Dedifferentiated amniotic fluid mesenchymal stem cell (primary cell): Measurements from ENCODE around the gene WDFY1.

Source experiments
- DNase-seq: peaks from one replicate; pipeline ENCODE4 v3.0.0-alpha.2; 2016; ENCODE audit errors: extremely low spot score

Gene WDFY1

DNA sequence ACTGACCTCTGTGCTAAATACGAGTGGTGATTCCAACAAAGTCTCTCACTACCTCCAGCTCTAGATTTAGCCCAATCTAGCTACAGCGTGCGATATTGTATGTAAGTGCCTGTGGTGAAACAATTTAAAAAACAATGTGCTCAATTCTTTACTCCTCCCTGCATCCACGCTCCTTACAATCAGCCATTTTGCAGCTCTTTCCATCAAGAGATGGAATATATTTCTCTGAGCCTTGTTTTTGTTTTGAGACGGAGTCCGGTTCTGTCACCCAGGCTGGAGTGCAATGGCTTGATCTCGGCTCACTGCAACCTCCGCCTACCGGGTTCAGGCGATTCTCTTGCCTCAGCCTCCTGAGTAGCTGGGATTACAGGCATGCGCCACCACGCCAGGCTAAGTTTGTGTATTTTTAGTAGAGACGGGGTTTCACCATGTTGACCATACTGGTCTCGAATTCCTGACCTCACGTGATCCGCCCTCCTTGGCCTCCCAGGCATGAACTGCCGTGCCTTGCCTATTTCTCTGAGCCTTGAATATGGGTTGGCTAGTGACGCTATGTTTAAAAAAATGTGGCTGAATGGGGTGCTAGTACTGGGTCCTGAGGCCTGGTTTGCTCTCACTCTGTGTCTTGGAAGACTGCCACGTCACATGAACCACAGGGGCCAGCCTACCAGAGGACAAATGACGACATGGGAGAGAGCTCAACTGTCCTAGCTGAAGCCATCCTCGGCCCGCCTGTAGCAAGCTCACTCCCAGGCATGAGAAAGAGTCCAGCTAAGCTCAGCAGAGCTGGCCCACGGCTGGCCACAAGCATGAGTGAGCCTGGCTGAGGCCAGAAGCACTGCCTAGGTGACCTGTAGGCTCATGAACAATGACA lies 14.8 kb downstream of the WDFY1 start:
- DNase-seq, result no peak

GRCh38 chr2:223929571-223930102 lies 15.5 kb downstream of the WDFY1 start:
- DNase-seq, result no peak

- DNase-seq, result no peak
Observed at GRCh38 chr2:223928113-223929006, 16.8 kb downstream of the WDFY1 start.

DNA sequence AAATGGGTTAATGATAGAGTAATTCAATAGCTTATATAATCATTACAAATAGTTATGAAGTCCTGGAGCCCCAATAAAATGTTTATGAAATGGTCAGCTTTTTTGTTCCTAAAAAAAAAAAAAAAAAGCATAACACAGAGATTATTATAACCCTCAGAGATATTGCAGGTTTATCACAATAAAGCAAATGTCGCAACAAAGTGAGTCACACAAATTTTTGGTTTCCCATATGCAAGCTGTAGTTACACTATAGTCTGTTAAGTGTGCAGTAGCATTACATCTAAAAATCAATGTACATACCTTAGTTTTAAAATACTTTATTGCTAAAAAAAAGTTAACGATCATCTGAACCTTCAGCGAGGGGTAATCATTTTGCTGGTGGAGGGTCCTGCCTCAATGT lies 20.0 kb downstream of the WDFY1 start:
- no peak for DNase-seq

DNA sequence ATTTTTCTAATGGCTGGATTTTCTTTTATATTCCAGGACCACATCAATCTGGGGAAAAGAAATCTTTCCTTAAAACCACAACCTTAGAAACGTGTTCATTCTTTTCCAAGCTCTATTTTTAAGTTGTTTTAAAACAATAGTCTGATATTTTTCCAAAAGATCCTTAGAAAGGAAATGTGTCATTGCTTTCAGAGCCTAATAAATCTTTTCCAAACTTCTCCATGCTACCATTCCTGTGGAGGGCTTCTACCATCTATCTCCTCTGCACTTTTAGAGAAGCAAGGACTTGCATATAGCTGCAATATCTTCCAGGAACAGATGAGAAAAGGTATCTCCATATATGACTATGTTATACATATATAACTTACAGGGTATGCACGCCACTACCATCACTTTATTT lies 21.2 kb downstream of the WDFY1 start:
- DNase-seq, result no peak

- no peak for DNase-seq
Observed at GRCh38 chr2:223922308-223922707, 22.8 kb downstream of the WDFY1 start.

DNA sequence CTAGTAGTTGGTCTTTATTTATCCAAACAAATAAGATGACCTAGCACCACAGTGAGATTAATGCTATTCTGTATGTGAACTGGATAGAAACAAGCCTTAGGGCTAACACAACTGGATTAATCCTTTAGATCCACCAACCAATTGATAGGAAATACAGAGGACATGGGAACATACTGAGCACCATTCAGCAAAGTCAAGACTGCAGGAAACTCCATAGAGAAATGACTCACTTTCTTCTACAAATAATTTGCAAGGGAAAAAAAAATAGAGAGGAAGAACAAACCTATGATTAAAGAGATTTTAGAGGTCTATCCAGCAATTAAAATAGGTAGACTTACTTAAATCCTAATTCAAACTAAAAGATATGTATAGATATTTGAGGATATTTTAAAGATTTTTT lies 23.9 kb downstream of the WDFY1 start:
- no peak for DNase-seq

GRCh38 chr2:223920109-223920508 lies 25.0 kb downstream of the WDFY1 start:
- no peak for DNase-seq

DNA sequence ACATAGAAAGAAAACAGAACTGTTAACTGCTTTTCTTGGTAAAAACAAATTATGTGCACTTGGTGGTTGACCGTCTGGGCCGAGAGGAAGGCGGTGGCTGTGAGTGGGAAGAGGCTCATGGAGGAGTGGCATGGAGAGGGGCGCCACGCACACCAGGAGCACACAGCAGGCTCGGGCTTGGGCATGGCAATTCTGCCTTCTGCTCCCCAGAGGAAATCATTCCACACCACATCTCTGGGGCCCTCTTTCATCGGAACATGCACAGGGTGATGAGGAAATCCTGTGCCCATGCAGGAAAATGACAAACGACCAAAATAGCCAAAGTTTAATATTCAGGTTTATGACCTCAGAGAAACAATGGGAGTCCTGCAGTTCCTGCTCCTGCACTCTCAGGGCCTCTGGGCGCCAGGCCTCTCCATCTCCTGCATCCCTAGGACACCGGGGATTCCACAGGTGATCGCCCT lies 26.4 kb downstream of the WDFY1 start:
- no peak for DNase-seq

- DNase-seq, result no peak
Observed at GRCh38 chr2:223916181-223916920, 28.8 kb downstream of the WDFY1 start.

DNA sequence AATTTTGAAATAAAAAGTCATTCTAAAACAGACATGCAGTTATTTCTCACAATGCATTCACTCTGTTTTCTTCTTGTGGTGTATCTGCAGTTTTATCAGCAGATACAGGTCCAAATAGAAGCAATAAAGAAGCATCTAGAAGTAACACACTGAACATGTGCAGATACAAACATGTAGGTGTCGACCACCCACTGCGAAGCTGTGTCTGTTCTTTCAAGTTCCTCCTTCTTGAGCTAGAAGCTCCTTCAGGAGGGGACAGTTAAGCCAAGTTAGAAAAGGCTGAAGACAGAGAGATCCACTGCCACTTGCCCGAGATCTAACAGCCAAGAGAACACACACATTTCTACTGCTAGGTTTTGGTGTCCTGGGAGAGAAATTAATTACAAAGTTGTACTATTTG lies 30.1 kb downstream of the WDFY1 start:
- no peak for DNase-seq

- no peak for DNase-seq
Observed at GRCh38 chr2:223914324-223914723, 30.8 kb downstream of the WDFY1 start.

GRCh38 chr2:223909001-223909741 lies 36.0 kb downstream of the WDFY1 start:
- no peak for DNase-seq

DNA sequence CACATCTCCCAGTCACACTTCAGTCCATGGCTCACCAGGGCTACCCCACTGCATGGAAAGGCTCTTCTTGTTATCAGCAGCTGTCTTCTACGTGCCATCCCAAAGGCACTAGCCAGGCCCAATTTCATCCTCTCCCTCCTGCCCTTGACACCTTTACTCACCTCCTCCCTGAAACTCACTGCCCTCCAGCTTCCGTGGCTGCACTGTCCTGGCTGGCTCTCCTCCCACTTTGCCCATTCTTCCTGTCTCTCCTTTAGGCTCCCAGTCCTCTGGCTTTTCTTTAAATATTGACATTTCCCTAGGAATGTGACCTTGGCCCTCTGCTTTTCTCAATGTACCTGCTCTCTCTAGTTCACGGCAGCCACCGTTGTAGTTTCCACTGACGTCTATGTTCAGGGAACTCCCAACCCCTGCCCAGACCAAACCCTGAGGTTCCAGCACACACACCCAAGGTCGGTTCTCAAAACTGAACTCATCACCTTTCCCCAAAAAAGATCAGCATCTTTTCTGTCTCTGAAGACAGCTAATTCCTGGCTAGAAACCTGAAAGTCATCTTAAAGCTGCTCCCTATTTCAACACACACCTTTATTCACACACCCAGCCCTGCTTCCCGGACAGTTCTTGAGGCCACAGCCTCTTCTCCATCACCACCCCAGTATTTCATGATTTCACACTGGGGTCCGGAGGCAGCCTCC lies 36.7 kb downstream of the WDFY1 start:
- DNase-seq, result no peak

GRCh38 chr2:223905996-223906395 lies 39.1 kb downstream of the WDFY1 start:
- DNase-seq, result no peak

GRCh38 chr2:223901854-223902253 lies 43.3 kb downstream of the WDFY1 start:
- no peak for DNase-seq

DNA sequence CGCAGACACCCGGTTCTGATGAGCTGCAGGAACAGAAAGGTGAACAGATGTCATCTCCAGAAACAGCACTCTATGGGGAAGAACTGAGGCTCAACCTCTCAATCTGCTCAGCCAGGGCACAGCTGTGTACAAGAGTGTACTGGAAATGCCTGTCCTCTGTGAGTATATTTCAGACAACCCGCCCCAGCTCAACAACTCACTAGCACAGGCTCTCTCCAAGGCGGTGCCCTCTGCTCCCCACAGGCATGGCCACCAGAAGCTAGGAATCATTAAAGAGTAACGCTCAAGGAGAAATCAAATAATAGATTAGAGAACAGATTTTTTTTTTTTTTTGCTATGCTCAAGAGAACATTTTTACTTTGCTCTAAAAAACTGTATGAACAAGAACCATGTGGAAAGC lies 43.8 kb downstream of the WDFY1 start:
- no peak for DNase-seq

DNA sequence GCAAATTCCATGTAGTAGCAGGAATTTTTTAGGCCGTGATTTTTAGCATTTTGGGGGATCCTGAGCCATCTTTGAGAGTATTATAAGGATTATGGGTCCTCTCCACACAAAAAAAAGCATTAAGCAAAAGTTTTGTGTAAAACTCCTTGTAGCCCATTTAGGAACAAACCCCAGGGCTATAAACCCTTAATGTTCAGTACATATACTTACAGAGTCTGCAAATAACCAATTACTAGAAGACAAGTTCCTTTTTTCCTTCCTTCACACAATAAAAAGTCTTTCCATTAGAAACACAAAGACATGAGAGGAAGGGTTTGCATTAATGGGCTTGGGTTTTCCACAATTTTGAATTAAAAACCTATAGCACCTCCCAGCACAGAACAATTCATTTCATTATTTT lies 44.6 kb downstream of the WDFY1 start:
- DNase-seq, result no peak

- DNase-seq, result no peak
Observed at GRCh38 chr2:223900066-223900465, 45.1 kb downstream of the WDFY1 start.

- DNase-seq, result no peak
Observed at GRCh38 chr2:223897669-223898330, 47.3 kb downstream of the WDFY1 start.
